Urinary bladder (tissue), 4 donors: ENCODE results near the gene SELENOF. TPM values are rescaled to one million over a fixed set of nuclear protein-coding genes. Genes with fewer than 3 reads are reported as not detected.
"Not testable (repeated sequence)": the region's sequence is repeated elsewhere in the genome, so short reads cannot be mapped to it uniquely, and the experiment has no call there.

Source experiments
- DNase-seq: peaks from one replicate; pipeline ENCODE4 v3.0.0-alpha.2; 2015; ENCODE audit errors: extremely low spot score
- H3K27ac ChIP-seq: one replicate; pipeline ENCODE4 v1.5.1; 2013; ENCODE audit warnings: low read depth, mild to moderate bottlenecking, moderate library complexity
- H3K36me3 ChIP-seq: one replicate; pipeline ENCODE4 v1.6.1; 2013; ENCODE audit warnings: mild to moderate bottlenecking, moderate library complexity; ENCODE audit not compliant: insufficient read depth
- H3K4me1 ChIP-seq: one replicate; pipeline ENCODE4 v1.6.1; 2013; ENCODE audit warnings: mild to moderate bottlenecking, moderate library complexity; ENCODE audit not compliant: insufficient read depth
- H3K4me3 ChIP-seq: one replicate; pipeline ENCODE4 v1.5.1; 2013; ENCODE audit warnings: low read depth, low read length
- WGBS: extraction: QIAGEN DNeasy Blood & Tissue Kit; methylation state at CpG from one replicate; pipeline ENCODE4 v1.1.7; 2013; 5-methylcytosine and 5-hydroxymethylcytosine counted together
- polyA plus RNA-seq: library from polyadenylated mRNA; stranded (reverse); fragments of 200-250 nt; gene quantifications from one replicate; pipeline ENCODE4 v1.2.3, GENCODE V29; 2013
- total RNA-seq: library from RNA; depleted of rRNA; stranded (reverse); fragments of >200 nt; gene quantifications from one replicate; pipeline ENCODE4 v1.2.3, GENCODE V29; 2014
- donor health status: healthy with polysubstance abuse.
- donor health status: healthy.

The SELENOF gene
- total and polyA plus RNA-seq, 2 donors: 115 to 247 TPM

DNA sequence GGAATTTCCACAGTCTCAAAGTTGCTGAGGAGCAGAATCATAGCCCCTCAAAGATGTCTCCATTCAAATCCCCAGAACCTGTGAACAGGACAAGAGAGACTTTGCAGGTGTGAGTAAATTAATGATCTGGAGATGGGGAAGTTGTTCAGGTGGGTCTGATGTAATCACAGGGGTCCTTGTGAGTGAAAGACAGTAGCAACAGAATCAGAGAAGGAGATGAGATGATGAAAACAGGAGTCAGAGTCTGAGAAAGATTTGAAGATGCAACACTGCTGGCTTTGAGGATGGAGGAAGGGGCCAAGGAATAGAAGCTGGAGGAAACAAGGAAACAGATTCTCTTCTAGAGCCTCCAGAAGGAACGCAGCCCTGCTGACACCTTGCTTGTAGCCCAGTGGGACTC lies 81.5 kb downstream of the SELENOF start:
- no peak for DNase-seq
- Histone ChIP-seq H3K36me3 (no peaks in the 10 kb centered on the region), H3K4me3 (no peak overlapping the region), H3K4me1 (no peaks in the 10 kb centered on the region), H3K27ac (no peak overlapping the region)
- 75% methylated on average over 1 of the region's 1 CpG for WGBS

DNA sequence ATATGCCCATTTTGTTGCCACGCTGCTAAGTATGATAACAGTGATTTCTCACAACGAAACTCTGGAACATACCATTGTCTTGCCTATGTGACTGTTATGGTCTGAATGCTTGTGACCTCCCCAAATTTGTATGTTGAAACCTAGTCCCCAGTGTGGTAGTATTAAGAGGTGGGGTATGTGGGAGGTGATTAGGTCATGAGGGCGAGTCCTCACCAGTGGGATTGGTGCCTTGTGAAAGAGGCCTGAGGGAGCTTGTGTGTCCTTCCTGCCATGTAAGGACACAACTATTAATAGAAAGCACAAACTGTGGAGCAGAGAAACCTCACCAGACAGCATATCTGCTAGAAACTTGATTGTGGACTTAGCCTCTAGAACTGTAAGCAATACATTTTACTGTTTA lies 84.6 kb downstream of the SELENOF start:
- 92% methylated on average over 3 of the region's 3 CpGs for WGBS
- Histone ChIP-seq H3K4me1 (no peaks in the 10 kb centered on the region), H3K27ac (no peak overlapping the region), H3K4me3 (no peak overlapping the region), H3K36me3 (no peaks in the 10 kb centered on the region)
- no peak for DNase-seq

DNA sequence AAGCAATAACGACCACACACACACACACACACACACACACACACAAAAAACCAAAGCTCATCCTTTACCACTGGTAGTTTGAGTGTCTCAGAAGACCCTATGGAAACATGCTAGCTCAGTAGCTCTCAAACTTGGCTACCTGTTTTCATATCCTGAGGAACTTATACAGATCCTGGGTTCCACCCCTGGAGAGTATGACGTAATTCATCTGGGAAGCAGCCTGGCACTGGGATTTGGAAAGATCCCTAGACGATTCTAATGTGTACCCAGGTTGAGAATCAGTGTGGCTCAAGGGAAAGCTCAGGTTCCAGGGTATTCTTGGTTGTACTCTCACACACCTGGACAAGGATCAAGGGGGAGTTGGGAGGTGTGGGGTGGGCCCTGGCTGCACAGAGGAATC lies 85.9 kb downstream of the SELENOF start:
- WGBS: 64% methylated on average over 3 of the region's 3 CpGs
- no peak overlapping the region for H3K4me3 ChIP-seq
- H3K27ac ChIP-seq: no peak overlapping the region
- no peaks in the 10 kb centered on the region for H3K4me1 ChIP-seq
- no peaks in the 10 kb centered on the region for H3K36me3 ChIP-seq
- no peak for DNase-seq

DNA sequence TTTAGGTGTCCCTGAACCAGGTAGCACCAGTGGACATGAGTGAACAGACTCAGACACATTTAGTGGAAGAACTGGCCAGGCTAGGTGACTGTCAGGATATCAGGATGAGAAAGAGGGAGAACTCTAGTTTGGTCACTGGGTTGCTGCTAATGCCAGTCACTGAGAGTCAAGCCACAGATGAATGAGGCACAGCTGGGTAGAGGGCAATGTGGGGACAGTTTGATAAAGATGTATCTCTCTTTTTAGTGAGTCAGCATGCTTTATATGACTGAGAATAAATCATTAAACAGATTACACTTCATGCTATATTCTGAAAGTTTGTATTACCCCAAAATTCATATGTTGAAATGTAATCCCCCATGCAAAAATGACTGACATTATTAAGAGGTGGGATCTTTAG lies 87.1 kb downstream of the SELENOF start:
- no peaks in the 10 kb centered on the region for H3K4me1 ChIP-seq
- no peak overlapping the region for H3K27ac ChIP-seq
- H3K4me3 ChIP-seq: no peak overlapping the region
- H3K36me3 ChIP-seq: no peaks in the 10 kb centered on the region
- no peak for DNase-seq

DNA sequence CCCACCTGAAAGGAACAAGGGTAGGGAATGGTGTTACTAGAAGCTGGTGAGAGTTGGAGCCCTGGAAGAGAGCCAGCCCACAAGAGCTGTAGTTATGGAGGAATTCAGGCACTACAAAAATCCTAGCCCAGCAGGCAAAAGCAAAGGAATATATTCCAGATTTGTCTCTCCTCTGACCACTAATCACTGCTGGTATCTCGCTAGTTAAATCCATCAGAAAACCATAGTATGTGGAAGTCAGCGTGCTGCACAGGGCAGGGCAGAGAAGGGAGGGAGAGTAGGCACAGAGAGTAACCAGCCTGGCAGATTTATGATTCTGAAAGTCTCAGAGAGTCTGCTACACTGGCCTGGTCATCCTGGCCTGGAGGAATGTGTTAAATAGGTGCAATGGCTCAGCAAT lies 88.6 kb downstream of the SELENOF start:
- Histone ChIP-seq H3K4me3 (no peak overlapping the region), H3K27ac (no peak overlapping the region), H3K36me3 (no peaks in the 10 kb centered on the region), H3K4me1 (no peaks in the 10 kb centered on the region)
- DNase-seq: no peak
- 43% methylated on average over 2 of the region's 2 CpGs for WGBS

DNA sequence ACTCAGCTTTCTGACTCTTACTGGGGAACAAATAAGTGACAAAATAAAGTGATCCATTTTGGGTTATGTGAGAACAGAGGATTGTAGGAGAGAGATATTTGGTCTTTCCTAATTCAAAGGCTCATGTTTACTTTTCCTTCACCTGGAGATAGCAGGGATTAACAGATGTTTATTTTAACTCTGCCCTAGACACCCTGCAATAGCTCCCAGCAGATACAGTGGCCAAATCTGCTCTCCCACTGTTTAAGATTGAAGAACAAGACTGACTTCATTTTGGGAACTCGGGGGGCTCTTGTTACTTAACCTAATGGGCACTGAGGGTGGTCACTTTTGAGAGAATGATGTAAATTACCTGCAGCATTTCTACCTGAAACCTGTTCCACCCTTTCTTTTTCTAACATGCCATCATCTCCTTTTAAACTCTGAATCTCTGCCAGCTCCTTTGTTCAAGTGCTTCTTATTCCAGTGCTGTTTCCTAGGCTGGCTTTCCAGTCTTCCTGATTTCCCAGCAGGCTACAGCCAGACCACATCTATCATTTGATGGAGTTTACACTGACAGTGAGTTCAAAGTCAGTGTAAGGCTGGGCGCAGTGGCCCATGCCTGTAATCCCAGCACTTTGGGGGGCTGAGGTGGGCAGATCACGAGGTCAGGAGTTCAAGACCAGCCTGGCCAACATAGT lies 90.0 kb downstream of the SELENOF start:
- DNase-seq: no peak
- no peaks in the 10 kb centered on the region for H3K4me1 ChIP-seq
- no peak overlapping the region for H3K4me3 ChIP-seq
- no peak overlapping the region for H3K27ac ChIP-seq
- no peaks in the 10 kb centered on the region for H3K36me3 ChIP-seq
- WGBS: 60% methylated on average over 3 of the region's 3 CpGs

DNA sequence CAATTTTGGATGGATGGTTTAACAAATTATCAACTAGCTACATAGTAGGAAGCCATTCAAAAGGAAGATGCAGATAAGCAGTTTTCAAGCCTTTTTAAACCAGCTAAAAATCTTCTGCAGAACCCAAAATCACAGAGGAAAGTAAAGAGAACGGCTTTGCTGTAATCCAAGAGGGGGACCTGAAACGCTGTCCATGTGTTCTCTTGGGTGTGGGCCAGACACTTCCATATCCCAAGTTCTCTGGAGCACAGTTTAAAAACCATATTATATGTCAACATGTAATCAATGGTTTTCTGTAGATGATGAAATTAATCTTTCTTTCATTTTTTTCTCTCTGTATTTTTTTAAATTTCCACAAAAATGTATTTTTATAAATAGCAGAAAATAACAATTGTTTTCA lies 90.5 kb downstream of the SELENOF start:
- Histone ChIP-seq H3K27ac (no peak overlapping the region), H3K4me1 (no peaks in the 10 kb centered on the region), H3K36me3 (no peaks in the 10 kb centered on the region), H3K4me3 (no peak overlapping the region)
- WGBS: 40% methylated on average over 2 of the region's 2 CpGs
- DNase-seq: no peak

DNA sequence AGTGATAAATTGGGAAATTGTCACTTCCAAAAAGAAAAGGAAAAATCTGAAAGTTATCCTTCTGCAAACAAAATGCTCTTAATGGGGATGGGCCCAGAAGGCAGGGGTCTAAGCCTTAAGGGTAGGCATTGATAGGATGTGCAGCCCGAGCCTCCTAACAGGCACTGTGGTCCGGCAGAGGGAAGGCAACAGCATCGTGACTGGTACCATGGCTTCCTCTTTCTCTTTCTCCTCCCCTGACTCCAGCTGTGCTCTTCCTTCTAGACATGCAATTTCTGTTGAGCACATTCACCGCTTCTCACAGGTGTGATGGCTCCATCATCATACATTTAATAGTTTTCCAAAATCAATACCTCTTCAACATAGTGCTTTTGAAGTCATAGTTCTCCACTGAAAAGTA lies 91.5 kb downstream of the SELENOF start:
- DNase-seq: no peak
- no peak overlapping the region for H3K27ac ChIP-seq
- no peak overlapping the region for H3K4me3 ChIP-seq
- 53% methylated on average over 4 of the region's 4 CpGs for whole genome bisulfite sequencing
- no peaks in the 10 kb centered on the region for H3K4me1 ChIP-seq
- no peaks in the 10 kb centered on the region for H3K36me3 ChIP-seq

DNA sequence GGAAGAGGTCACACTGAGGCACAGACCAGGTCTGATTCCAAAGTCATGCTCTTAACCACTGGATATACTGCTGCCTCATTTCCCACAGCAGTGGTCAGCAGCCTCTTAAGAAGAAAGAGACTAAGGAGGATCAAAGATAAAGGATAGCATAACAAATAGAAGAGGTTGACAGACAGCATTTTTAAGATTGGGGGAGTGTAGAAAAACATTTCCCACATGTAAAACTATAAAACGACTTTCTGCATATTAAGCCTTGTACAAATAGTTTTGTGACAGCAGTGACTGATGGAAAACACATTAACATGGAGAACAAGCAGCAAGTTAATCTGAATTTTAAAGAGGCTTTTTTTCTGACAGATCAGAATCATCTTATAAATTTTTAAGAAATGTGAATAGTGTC lies 92.0 kb downstream of the SELENOF start:
- no peak for DNase-seq
- no peak overlapping the region for H3K27ac ChIP-seq
- 21% methylated on average over 1 of the region's 1 CpG for WGBS

DNA sequence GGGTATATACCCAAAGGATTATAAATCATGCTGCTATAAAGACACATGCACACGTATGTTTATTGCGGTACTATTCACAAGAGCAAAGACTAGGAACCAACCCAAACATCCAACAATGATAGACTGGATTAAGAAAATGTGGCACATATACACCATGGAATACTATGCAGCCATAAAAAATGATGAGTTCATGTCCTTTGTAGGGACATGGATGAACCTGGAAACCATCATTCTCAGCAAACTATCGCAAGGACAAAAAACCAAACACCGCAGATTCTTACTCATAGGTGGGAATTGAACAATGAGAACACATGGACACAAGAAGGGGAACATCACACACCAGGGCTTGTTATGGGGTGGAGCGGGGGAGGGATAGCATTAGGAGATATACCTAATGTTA lies 94.0 kb downstream of the SELENOF start:
- DNase-seq, H3K36me3 ChIP-seq, H3K4me3 ChIP-seq, H3K27ac ChIP-seq, H3K4me1 ChIP-seq: not testable (repeated sequence)
- 84% methylated on average over 5 of the region's 5 CpGs for WGBS

More for the DNA sequence above, 92.0 kb downstream of the SELENOF start:
- no peak overlapping the region for H3K4me3 ChIP-seq
- H3K4me1 ChIP-seq: no peaks in the 10 kb centered on the region
- H3K36me3 ChIP-seq: no peaks in the 10 kb centered on the region

DNA sequence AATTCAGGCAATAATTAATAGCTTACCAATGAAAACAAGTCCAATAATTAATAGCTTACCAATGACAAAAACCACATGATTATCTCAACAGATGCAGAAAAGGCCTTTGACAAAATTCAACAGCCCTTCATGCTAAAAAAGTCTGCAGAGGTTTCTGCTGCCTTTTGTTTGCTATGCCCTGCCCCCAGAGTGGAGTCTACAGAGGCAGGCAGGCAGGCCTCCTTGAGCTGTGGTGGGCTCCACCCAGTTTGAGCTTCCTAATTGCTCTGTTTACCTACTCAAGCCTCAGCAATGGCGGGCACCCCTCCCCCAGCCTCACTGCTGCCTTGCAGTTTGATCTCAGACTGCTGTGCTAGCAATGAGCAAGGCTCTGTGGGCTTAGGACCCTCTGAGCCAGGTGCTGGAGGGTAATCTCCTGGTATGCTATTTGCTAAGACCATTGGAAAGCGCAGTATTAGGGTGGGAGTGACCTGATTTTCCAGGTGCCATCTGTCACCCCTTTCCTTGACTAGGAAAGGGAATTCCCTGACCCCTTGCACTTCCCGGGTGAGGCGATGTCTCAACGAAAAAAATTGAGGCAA lies 96.6 kb downstream of the SELENOF start:
- WGBS: 79% methylated on average over 5 of the region's 5 CpGs
- not testable (repeated sequence) for H3K27ac ChIP-seq, H3K4me1 ChIP-seq, H3K4me3 ChIP-seq, DNase-seq, H3K36me3 ChIP-seq

DNA sequence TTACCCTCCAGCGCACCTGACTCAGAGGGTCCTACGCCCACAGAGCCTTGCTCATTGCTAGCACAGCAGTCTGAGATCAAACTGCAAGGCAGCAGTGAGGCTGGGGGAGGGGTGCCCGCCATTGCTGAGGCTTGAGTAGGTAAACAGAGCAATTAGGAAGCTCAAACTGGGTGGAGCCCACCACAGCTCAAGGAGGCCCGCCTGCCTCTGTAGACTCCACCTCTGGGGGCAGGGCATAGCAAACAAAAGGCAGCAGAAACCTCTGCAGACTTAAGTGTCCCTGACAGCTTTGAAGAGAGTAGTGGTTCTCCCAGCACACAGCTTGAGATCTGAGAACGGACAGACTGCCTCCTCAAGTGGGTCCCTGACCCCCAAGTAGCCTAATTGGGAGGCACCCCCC lies 99.8 kb downstream of the SELENOF start:
- not testable (repeated sequence) for H3K36me3 ChIP-seq

More for the DNA sequence above, 99.8 kb downstream of the SELENOF start:
- H3K27ac ChIP-seq, H3K4me1 ChIP-seq, H3K4me3 ChIP-seq, DNase-seq: not testable (repeated sequence)
- WGBS: 78% methylated on average over 4 of the region's 5 CpGs
